Adrenal gland (tissue), 12 donors: ENCODE results near the gene CASP10. TPM values are rescaled to one million over a fixed set of nuclear protein-coding genes. Genes with fewer than 3 reads are reported as not detected.
"Not testable (repeated sequence)": the region's sequence is repeated elsewhere in the genome, so short reads cannot be mapped to it uniquely, and the experiment has no call there.

Experiments
- DNase-seq, 7 donors: peaks; one replicate each; pipeline ENCODE4 v3.0.0-alpha.2; 2019 to 2020
- H3K27ac ChIP-seq, 5 donors: fragments of 200-600 bp; sonication (generic) in 4 of 5; 1 replicate in 3 of 5; 2 replicates in 2 of 5; pipeline versions ENCODE4 v1.5.1 to v1.8.0; 2016 to 2020; ENCODE audit warnings: mild to moderate bottlenecking in 1 of 5
- H3K27me3 ChIP-seq: fragments of 200-600 bp; 2 replicates; pipeline ENCODE4 v1.8.0; 2021
- H3K36me3 ChIP-seq, 2 donors: fragments of 200-600 bp; replicated peaks in 1 of 2; 1 replicate in 1 of 2; 2 replicates in 1 of 2; pipeline versions ENCODE4 v1.5.1 to v1.8.0; 2018 to 2022
- H3K4me1 ChIP-seq, 2 donors: fragments of 200-600 bp; replicated peaks in 1 of 2; 1 replicate in 1 of 2; 2 replicates in 1 of 2; pipeline versions ENCODE4 v1.5.1 to v1.8.0; 2018 to 2021
- H3K4me3 ChIP-seq, 4 donors: fragments of 200-600 bp; sonication (generic) in 3 of 4; one replicate each; pipeline ENCODE4 v1.5.1; 2016 to 2018
- H3K9me3 ChIP-seq, 3 donors: fragments of 200-600 bp; sonication (generic) in 1 of 3; replicated peaks in 1 of 3; 1 replicate in 2 of 3; 2 replicates in 1 of 3; pipeline versions ENCODE4 v1.5.1 to v1.8.0; 2016 to 2021
- CTCF ChIP-seq, 6 experiments: fragments of 450-650 bp in 4 of 6; fragments of 200-600 bp in 2 of 6; sonication (generic) in 1 of 6; IDR thresholded peaks; 1 replicate in 5 of 6; 2 replicates in 1 of 6; pipeline versions ENCODE4 v1.5.1 to v1.8.0; 2016 to 2021; ENCODE audit warnings: antibody characterized with exemption in 6 of 6, mild to moderate bottlenecking in 2 of 6, moderate library complexity in 1 of 6
- POLR2A ChIP-seq, 2 donors: fragments of 450-650 bp; IDR thresholded peaks; one replicate each; pipeline ENCODE4 v1.6.1; 2017; ENCODE audit warnings: antibody characterized with exemption in 2 of 2, mild to moderate bottlenecking in 2 of 2, moderate library complexity in 1 of 2
- WGBS, 4 donors: extraction: QIAGEN DNeasy Blood & Tissue Kit in 2 of 4; methylation state at CpG; one replicate each; pipeline versions ENCODE4 v1.1.5 to v1.1.7; 2013 to 2017; 5-methylcytosine and 5-hydroxymethylcytosine counted together
- intact Hi-C, 2 donors: fragments of 100-400 bp; cut with DNase I; formaldehyde crosslinking; loops; one replicate each; pipeline versions ENCODE4 v1.14.1 to v1.15.0; 2022 to 2023
- polyA plus RNA-seq, 3 donors: library from polyadenylated mRNA; stranded (reverse); fragments of 200-250 nt in 2 of 3; fragments of 350-450 nt in 1 of 3; fragmentation: Illumina TruSeq in 1 of 3; extraction: RNeasy Lipid Tissue Mini Kit (QIAGEN cat#74804) in 1 of 3; gene quantifications; one replicate each; pipeline ENCODE4 v1.2.3, GENCODE V29; 2013 to 2014
- total RNA-seq, 9 donors: library from RNA; depleted of rRNA in 4 of 9; stranded (reverse); fragments of >200 nt in 4 of 9; fragments of 120-200 nt in 1 of 9; fragmentation: NEBNext Ultra II Directional in 1 of 9; extraction: Animal tissue kit (Norgen Biotek cat#: 25700) in 1 of 9; gene quantifications; one replicate each; pipeline versions ENCODE4 v1.1.0 to v1.2.4, GENCODE V29; 2013 to 2023
- donor health status: healthy with polysubstance abuse.
- donor health status: Bipolar disorder and iron deficiency.
- donor health status: DM: yes; HTN: yes; CAD: no.
- donor health status: DM: no; HTN: no; CAD: no.
- donor health status: DM: no; HTN: no; CAD: no.
- donor health status: DM: yes; HTN: yes; CAD: no.

CASP10 gene
- total and polyA plus RNA-seq, 12 donors = 2.5 to 12.8 (median 5.2) TPM

GRCh38 chr2:201235860-201236811 is 53.2 kb downstream of the CASP10 start:
- TF ChIP-seq POLR2A (IDR thresholded peaks at IDR 0.05) (no peak), CTCF (IDR thresholded peaks at IDR 0.05) (peak; percentile 44 to 77 (median 68))
- intact Hi-C loops = loop anchor here (5.0 kb wide), 1 partner anchor 126 kb away; no protein-coding TSS in a partner anchor
- H3K36me3 ChIP-seq = no peaks in the 10 kb centered on the region
- no peaks in the 10 kb centered on the region for H3K27me3 ChIP-seq
- no peak overlapping the region for H3K27ac ChIP-seq
- no peaks in the 10 kb centered on the region for H3K9me3 ChIP-seq
- WGBS, 4 donors = 20 to 25% (median 24%) methylated on average over 14 of the region's 14 CpGs
- peak; percentile 59 to 81 (median 71) for DNase-seq
- peak overlapping the region in 1 of 4 donors; percentile 8 for H3K4me3 ChIP-seq
- H3K4me1 ChIP-seq = peaks cover 8 to 33% of the 10 kb centered on the region in 2 donors

GRCh38 chr2:201237486-201238123 is 54.7 kb downstream of the CASP10 start:
- Histone ChIP-seq H3K27ac (peak overlapping the region in 1 of 5 donors; percentile 1), H3K9me3 (no peaks in the 10 kb centered on the region), H3K4me3 (no peak overlapping the region), H3K27me3 (no peaks in the 10 kb centered on the region), H3K36me3 (no peaks in the 10 kb centered on the region), H3K4me1 (peaks cover under 1 to 25% of the 10 kb centered on the region in 2 donors)
- TF ChIP-seq POLR2A (IDR thresholded peaks at IDR 0.05) (no peak), CTCF (IDR thresholded peaks at IDR 0.05) (no peak)
- 66 to 71% (median 68%) methylated on average over 7 of the region's 7 CpGs for WGBS, 4 donors
- intact Hi-C loops = loop anchor here (5.0 kb wide), 1 partner anchor 125 kb away; no protein-coding TSS in a partner anchor
- DNase-seq = no peak

DNA sequence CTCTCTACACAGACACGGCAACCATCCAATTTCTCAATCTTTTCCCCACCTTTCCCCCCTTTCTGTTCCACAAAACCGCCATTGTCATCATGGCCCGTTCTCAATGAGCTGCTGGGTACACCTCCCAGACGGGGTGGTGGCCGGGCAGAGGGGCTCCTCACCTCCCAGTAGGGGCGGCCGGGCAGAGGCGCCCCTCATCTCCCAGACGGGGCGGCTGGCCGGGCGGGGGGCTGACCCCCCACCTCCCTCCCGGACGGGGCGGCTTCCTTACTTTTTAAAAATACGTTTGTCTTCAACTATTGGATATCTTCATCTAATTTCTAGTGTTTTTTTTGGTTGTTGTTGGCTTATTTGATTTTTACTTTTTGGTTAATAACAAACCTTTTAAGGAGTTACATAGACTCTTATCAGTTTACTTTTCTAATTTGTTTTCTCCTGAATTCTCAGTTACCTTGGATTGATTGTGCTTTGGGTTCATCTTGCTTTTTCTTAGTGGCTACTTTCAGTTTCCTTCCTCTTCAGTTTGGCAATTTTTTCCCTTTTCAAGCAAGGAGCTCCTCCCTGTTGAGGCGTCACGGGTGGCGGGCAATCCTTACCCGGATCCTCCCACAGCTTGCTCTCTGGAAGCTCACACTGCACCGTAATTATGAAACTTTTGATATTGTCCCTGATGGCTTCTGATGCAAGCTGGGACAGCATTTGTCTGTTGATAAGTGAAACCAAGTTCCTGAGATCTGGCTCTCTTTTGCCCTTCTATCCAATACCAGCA is 56.4 kb downstream of the CASP10 start:
- intact Hi-C loops = loop anchor here (5.0 kb wide), 1 partner anchor 123 kb away; no protein-coding TSS in a partner anchor
- H3K36me3 ChIP-seq, H3K9me3 ChIP-seq, H3K4me3 ChIP-seq, H3K27me3 ChIP-seq: not testable (repeated sequence)
- peak in 6 of 7 donors; percentile 47 to 76 (median 57) for DNase-seq
- H3K4me1 ChIP-seq = peaks cover 0 to 20% of the 10 kb centered on the region in 2 donors
- H3K27ac ChIP-seq = peak overlapping the region in 2 of 5 donors; percentile 37 to 45
- 83 to 89% (median 86%) methylated on average over 20 to 21 of the region's 21 CpGs for WGBS, 4 donors

- H3K4me3 ChIP-seq = no peak overlapping the region
- no peaks in the 10 kb centered on the region for H3K27me3 ChIP-seq
- TF ChIP-seq POLR2A (IDR thresholded peaks at IDR 0.05) = no peak
- no peak for TF ChIP-seq CTCF (IDR thresholded peaks at IDR 0.05)
- H3K4me1 ChIP-seq = no peaks in the 10 kb centered on the region
- H3K9me3 ChIP-seq = no peaks in the 10 kb centered on the region
- no peaks in the 10 kb centered on the region for H3K36me3 ChIP-seq
- no peak for DNase-seq
- H3K27ac ChIP-seq = no peak overlapping the region
- intact Hi-C loops = no loop called here
These were observed 59.8 kb downstream of the CASP10 start for GRCh38 chr2:201242571-201243277.
